CD14-positive monocyte (primary cell): ENCODE measurements around the gene OR8B4. TPM values are rescaled to one million over a fixed set of nuclear protein-coding genes. Genes with fewer than 3 reads are reported as not detected.

ENCODE experiments used
- DNase-seq, 3 donors: peaks; one replicate each; pipeline ENCODE4 v3.0.0-alpha.2; 2011 to 2022
- H2AFZ ChIP-seq: 2 replicates; pipeline ENCODE4 v1.6.0; 2012; ENCODE audit warnings: mild to moderate bottlenecking, low read depth, low read length, inconsistent platforms; ENCODE audit not compliant: insufficient read depth, poor library complexity, severe bottlenecking
- H3K27ac ChIP-seq, 2 donors: 1 replicate in 1 of 2; 2 replicates in 1 of 2; pipeline ENCODE4 v1.5.1; 2012 to 2013; ENCODE audit warnings: low read length in 2 of 2, control low read depth in 1 of 2, inconsistent platforms in 1 of 2, low read depth in 1 of 2, mild to moderate bottlenecking in 1 of 2
- H3K27me3 ChIP-seq, 2 donors: one replicate each; pipeline versions ENCODE4 v1.6.0 to v1.6.1; 2011 to 2013; ENCODE audit warnings: low read length in 2 of 2; ENCODE audit not compliant: control insufficient read depth in 2 of 2, insufficient read depth in 2 of 2
- H3K36me3 ChIP-seq, 2 donors: replicated peaks in 1 of 2; 1 replicate in 1 of 2; 2 replicates in 1 of 2; pipeline versions ENCODE4 v1.5.1 to v1.6.1; 2012 to 2013; ENCODE audit warnings: low read length in 2 of 2, control low read depth in 1 of 2, inconsistent platforms in 1 of 2, mild to moderate bottlenecking in 1 of 2; ENCODE audit not compliant: insufficient read depth in 2 of 2, control insufficient read depth in 1 of 2
- H3K4me1 ChIP-seq, 2 donors: 1 replicate in 1 of 2; 2 replicates in 1 of 2; pipeline versions ENCODE4 v1.5.1 to v1.6.1; 2012 to 2013; ENCODE audit warnings: low read length in 2 of 2, control low read depth in 1 of 2, inconsistent platforms in 1 of 2, mild to moderate bottlenecking in 1 of 2, moderate library complexity in 1 of 2; ENCODE audit not compliant: insufficient read depth in 2 of 2, control insufficient read depth in 1 of 2
- H3K4me2 ChIP-seq: replicated peaks from 2 replicates; pipeline ENCODE3; 2012; ENCODE audit warnings: low read length, moderate library complexity, mild to moderate bottlenecking; ENCODE audit not compliant: poor library complexity, severe bottlenecking; ENCODE audit errors: extremely low read depth
- H3K4me3 ChIP-seq, 3 experiments: fragments of 200-600 bp in 1 of 3; sonication (generic) in 1 of 3; replicated peaks in 1 of 3; 1 replicate in 2 of 3; 2 replicates in 1 of 3; pipeline ENCODE4 v1.5.1; 2011 to 2013; ENCODE audit warnings: low read length in 3 of 3, mild to moderate bottlenecking in 3 of 3, control low read depth in 2 of 3, low read depth in 2 of 3, inconsistent platforms in 1 of 3, moderate library complexity in 1 of 3
- H3K79me2 ChIP-seq: 2 replicates; pipeline ENCODE4 v1.6.0; 2012; ENCODE audit warnings: mild to moderate bottlenecking, control low read depth, inconsistent platforms, low read length, moderate library complexity; ENCODE audit not compliant: insufficient read depth
- H3K9ac ChIP-seq: 2 replicates; pipeline ENCODE4 v1.6.0; 2017; ENCODE audit warnings: low read length, mild to moderate bottlenecking; ENCODE audit not compliant: insufficient read depth, poor library complexity, severe bottlenecking
- H3K9me3 ChIP-seq, 2 donors: replicated peaks in 1 of 2; 1 replicate in 1 of 2; 2 replicates in 1 of 2; pipeline versions ENCODE4 v1.5.1 to v1.6.1; 2012 to 2013; ENCODE audit warnings: low read length in 2 of 2, control low read depth in 1 of 2; ENCODE audit not compliant: control insufficient read depth in 1 of 2, insufficient read depth in 1 of 2
- H4K20me1 ChIP-seq: 2 replicates; pipeline ENCODE4 v1.6.0; 2012; ENCODE audit warnings: mild to moderate bottlenecking, low read length, control low read depth, moderate library complexity; ENCODE audit not compliant: insufficient read depth
- H3K27ac Mint-ChIP-seq, 7 donors: one replicate each; pipeline ENCODE4 v1.8.0; 2020; ENCODE audit warnings: mild to moderate bottlenecking in 7 of 7, mixed read lengths in 7 of 7, moderate library complexity in 6 of 7, inconsistent platforms in 2 of 7
- H3K27me3 Mint-ChIP-seq, 3 donors: one replicate each; pipeline ENCODE4 v1.8.0; 2021 to 2022; ENCODE audit warnings: low read depth in 3 of 3, mild to moderate bottlenecking in 3 of 3, mixed read lengths in 3 of 3, moderate library complexity in 3 of 3, inconsistent platforms in 1 of 3
- H3K36me3 Mint-ChIP-seq, 2 donors: one replicate each; pipeline ENCODE4 v1.8.0; 2020; ENCODE audit warnings: mixed read lengths in 2 of 2, inconsistent platforms in 1 of 2, mild to moderate bottlenecking in 1 of 2
- H3K4me1 Mint-ChIP-seq: one replicate; pipeline ENCODE4 v1.8.0; 2020; ENCODE audit warnings: mild to moderate bottlenecking, mixed read lengths
- H3K4me3 Mint-ChIP-seq, 2 donors: one replicate each; pipeline ENCODE4 v1.8.0; 2020; ENCODE audit warnings: mild to moderate bottlenecking in 2 of 2, mixed read lengths in 2 of 2, moderate library complexity in 1 of 2
- H3K9me3 Mint-ChIP-seq, 7 donors: one replicate each; pipeline ENCODE4 v1.8.0; 2020 to 2022; ENCODE audit warnings: mixed read lengths in 7 of 7, mild to moderate bottlenecking in 6 of 7, moderate library complexity in 6 of 7, inconsistent platforms in 2 of 7
- WGBS: methylation state at CpG from one replicate; pipeline ENCODE4 v1.1.5; 2013; ENCODE audit warnings: missing lambda C conversion rate; ENCODE audit not compliant: insufficient coverage; 5-methylcytosine and 5-hydroxymethylcytosine counted together
- intact Hi-C, 2 donors: fragments of 100-400 bp; cut with micrococcal nuclease; formaldehyde crosslinking; loops; one replicate each; pipeline versions ENCODE4 v1.15.0 to v1.15.1; 2023
- polyA minus RNA-seq: library from RNA; depleted of rRNA, polyadenylated mRNA; stranded (reverse); fragments of >200 nt; gene quantifications from 2 replicates; pipeline ENCODE4 v1.2.3, GENCODE V29; 2012
- polyA plus RNA-seq, 3 donors: library from polyadenylated mRNA; depleted of rRNA in 1 of 3; unstranded in 2 of 3; stranded (reverse) in 1 of 3; fragments of 300-500 nt in 2 of 3; fragments of >200 nt in 1 of 3; fragmentation: Illumina TruSeq in 2 of 3; gene quantifications; 1 replicate in 2 of 3; 2 replicates in 1 of 3; pipeline ENCODE4 v1.2.3, GENCODE V29; 2012 to 2021
- total RNA-seq, 12 experiments: library from RNA in 1 of 12; stranded (reverse) in 1 of 12; fragments of 120-200 nt in 1 of 12; gene quantifications; one replicate each; pipeline ENCODE4 v1.2.4 and lab custom pipeline; 2013 to 2026; ENCODE audit warnings: mixed read lengths in 6 of 12, inconsistent platforms in 1 of 12
- TF ChIP-seq, protein P1 (sequence below): fragments of 200-600 bp; IDR thresholded peaks from one replicate; pipeline ENCODE4 v1.8.0; 2022; ENCODE audit warnings: antibody characterized with exemption, mild to moderate bottlenecking

OR8B4 gene, protein sequence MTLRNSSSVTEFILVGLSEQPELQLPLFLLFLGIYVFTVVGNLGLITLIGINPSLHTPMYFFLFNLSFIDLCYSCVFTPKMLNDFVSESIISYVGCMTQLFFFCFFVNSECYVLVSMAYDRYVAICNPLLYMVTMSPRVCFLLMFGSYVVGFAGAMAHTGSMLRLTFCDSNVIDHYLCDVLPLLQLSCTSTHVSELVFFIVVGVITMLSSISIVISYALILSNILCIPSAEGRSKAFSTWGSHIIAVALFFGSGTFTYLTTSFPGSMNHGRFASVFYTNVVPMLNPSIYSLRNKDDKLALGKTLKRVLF
- not detected for total RNA-seq (2013)
- polyA plus RNA-seq (not detected), polyA minus RNA-seq (not detected in 2 replicates), total RNA-seq (lab: John Stamatoyannopoulos, UW) (0 to 0.23 (median 0) reads per million in 11 experiments)

DNA sequence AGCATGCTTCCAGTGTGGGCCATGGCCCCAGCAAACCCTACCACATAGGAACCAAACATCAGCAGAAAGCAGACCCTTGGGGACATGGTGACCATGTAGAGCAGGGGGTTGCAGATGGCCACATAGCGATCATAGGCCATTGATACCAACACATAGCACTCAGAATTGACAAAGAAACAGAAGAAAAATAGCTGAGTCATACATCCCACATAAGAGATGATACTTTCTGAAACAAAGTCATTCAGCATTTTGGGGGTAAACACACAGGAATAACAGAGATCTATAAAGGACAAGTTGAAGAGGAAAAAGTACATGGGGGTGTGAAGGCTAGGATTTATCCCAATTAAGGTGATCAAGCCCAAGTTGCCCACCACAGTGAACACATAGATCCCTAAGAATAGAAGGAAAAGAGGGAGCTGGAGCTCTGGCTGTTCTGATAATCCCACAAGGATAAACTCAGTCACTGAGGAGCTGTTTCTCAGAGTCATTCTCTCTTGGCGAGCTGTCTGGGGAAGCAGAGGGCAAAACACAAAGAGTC lies at the start of gene OR8B4:
OR8B4 (minus strand) TSS at position 488 of the 538 bp plus-strand sequence; CDS start at position 488, 0 bp downstream.
- H2AFZ ChIP-seq, result no peak within 1 kb of the TSS
- no peaks in the 10 kb centered on the region for H3K9me3 ChIP-seq
- DNase-seq, result no peak
- whole genome bisulfite sequencing, result no CpG with 5 or more reads among the region's 2 CpGs
- no peak within 1 kb of the TSS for H3K4me2 ChIP-seq
- no peaks in the 10 kb centered on the region for H3K79me2 ChIP-seq
- H3K27ac ChIP-seq, result no peak within 1 kb of the TSS
- no peaks in the 10 kb centered on the region for H4K20me1 ChIP-seq
- peaks cover 0 to 3% (median 0%) of the 10 kb centered on the region in 7 donors for H3K9me3 Mint-ChIP-seq
- H3K9ac ChIP-seq, result no peak within 1 kb of the TSS
- no peaks in the 10 kb centered on the region for H3K4me1 ChIP-seq
- H3K4me3 Mint-ChIP-seq, result no peak within 1 kb of the TSS
- H3K4me1 Mint-ChIP-seq, result no peaks in the 10 kb centered on the region
- no peak within 1 kb of the TSS for H3K4me3 ChIP-seq
- TF ChIP-seq, protein P1, sequence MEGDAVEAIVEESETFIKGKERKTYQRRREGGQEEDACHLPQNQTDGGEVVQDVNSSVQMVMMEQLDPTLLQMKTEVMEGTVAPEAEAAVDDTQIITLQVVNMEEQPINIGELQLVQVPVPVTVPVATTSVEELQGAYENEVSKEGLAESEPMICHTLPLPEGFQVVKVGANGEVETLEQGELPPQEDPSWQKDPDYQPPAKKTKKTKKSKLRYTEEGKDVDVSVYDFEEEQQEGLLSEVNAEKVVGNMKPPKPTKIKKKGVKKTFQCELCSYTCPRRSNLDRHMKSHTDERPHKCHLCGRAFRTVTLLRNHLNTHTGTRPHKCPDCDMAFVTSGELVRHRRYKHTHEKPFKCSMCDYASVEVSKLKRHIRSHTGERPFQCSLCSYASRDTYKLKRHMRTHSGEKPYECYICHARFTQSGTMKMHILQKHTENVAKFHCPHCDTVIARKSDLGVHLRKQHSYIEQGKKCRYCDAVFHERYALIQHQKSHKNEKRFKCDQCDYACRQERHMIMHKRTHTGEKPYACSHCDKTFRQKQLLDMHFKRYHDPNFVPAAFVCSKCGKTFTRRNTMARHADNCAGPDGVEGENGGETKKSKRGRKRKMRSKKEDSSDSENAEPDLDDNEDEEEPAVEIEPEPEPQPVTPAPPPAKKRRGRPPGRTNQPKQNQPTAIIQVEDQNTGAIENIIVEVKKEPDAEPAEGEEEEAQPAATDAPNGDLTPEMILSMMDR, result no peak
- H3K27me3 ChIP-seq, result no peaks in the 10 kb centered on the region
- H3K36me3 ChIP-seq, result no peaks in the 10 kb centered on the region
- H3K36me3 Mint-ChIP-seq, result no peaks in the 10 kb centered on the region
- H3K27ac Mint-ChIP-seq, result no peak within 1 kb of the TSS
- H3K27me3 Mint-ChIP-seq, result peaks cover 0 to 3% (median 2%) of the 10 kb centered on the region in 3 donors
- intact Hi-C loops, result loop anchor here (5.0 to 10.0 kb wide), 2 partner anchors 160 to 163 kb away; no protein-coding TSS in a partner anchor

DNA sequence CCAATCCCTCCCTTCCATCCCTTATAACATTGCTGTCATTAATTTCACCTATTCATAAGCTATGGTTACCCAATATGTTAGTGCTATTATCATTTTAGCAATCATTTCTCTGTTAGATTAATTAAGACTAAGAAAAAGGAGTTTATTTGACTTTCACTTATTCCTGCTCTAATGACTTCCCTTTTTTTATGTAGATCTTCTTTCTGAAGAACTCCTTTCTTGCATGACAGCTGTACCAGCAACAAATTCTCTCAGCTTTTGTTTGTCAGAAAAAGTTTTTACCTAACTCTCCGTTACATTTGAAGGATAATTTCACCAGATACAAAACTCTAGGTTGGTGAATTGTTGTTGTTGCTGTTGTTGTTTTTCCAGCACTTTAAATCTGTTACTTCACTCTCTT lies 49.4 kb upstream of the OR8B4 start:
- H3K36me3 ChIP-seq, result no peaks in the 10 kb centered on the region
- H3K27me3 ChIP-seq, result no peaks in the 10 kb centered on the region
- no peak overlapping the region for H3K4me2 ChIP-seq
- Mint-ChIP-seq H3K27me3 (peaks cover 0 to 4% (median 0%) of the 10 kb centered on the region in 3 donors), H3K4me3 (no peak overlapping the region), H3K4me1 (no peaks in the 10 kb centered on the region), H3K9me3 (peaks cover 0 to 2% (median 0%) of the 10 kb centered on the region in 7 donors), H3K36me3 (no peaks in the 10 kb centered on the region), H3K27ac (no peak overlapping the region)
- H3K27ac ChIP-seq, result no peak overlapping the region
- intact Hi-C loops, result no loop called here
- H2AFZ ChIP-seq, result no peak overlapping the region
- TF ChIP-seq, protein P1, result no peak
- H3K9ac ChIP-seq, result no peak overlapping the region
- no peak for DNase-seq
- H3K4me3 ChIP-seq, result no peak overlapping the region
- H3K4me1 ChIP-seq, result no peaks in the 10 kb centered on the region
- no CpG with 5 or more reads among the region's 1 CpG for WGBS
- H3K79me2 ChIP-seq, result no peaks in the 10 kb centered on the region
- no peaks in the 10 kb centered on the region for H4K20me1 ChIP-seq
- H3K9me3 ChIP-seq, result no peaks in the 10 kb centered on the region
